Prostate gland (tissue), 2 donors: ENCODE results near the gene CCSER2. TPM values are rescaled to one million over a fixed set of nuclear protein-coding genes. Genes with fewer than 3 reads are reported as not detected.

Source experiments
- DNase-seq: peaks from one replicate; pipeline ENCODE4 v3.0.0-alpha.2; 2019; ENCODE audit warnings: low spot score
- H3K27ac ChIP-seq, 2 donors: fragments of 200-600 bp; sonication (generic); 2 replicates each; pipeline ENCODE4 v1.5.1; 2017 to 2019
- H3K27me3 ChIP-seq: fragments of 200-600 bp; sonication (generic); replicated peaks from 2 replicates; pipeline ENCODE4 v1.5.1; 2019; ENCODE audit not compliant: insufficient read depth
- H3K36me3 ChIP-seq, 2 donors: fragments of 200-600 bp; sonication (generic); 1 replicate in 1 of 2; 2 replicates in 1 of 2; pipeline versions ENCODE4 v1.5.1 to v1.8.1; 2017 to 2019
- H3K4me1 ChIP-seq: fragments of 200-600 bp; sonication (generic); replicated peaks from 2 replicates; pipeline ENCODE4 v1.5.1; 2019
- H3K4me3 ChIP-seq, 2 donors: fragments of 200-600 bp; sonication (generic); 2 replicates each; pipeline ENCODE4 v1.5.1; 2017 to 2019
- H3K9me3 ChIP-seq: fragments of 200-600 bp; sonication (generic); 2 replicates; pipeline ENCODE4 v1.5.1; 2017
- POLR2A ChIP-seq: fragments of 450-650 bp; IDR thresholded peaks from one replicate; pipeline ENCODE4 v1.6.1; 2016; ENCODE audit warnings: antibody characterized with exemption, mild to moderate bottlenecking
- POLR2AphosphoS5 ChIP-seq: sonication (generic); formaldehyde crosslinking; IDR thresholded peaks from one replicate; pipeline ENCODE4 v1.6.1; 2017; ENCODE audit warnings: antibody characterized with exemption
- WGBS: methylation state at CpG from one replicate; pipeline ENCODE4 v1.1.5; 2018; 5-methylcytosine and 5-hydroxymethylcytosine counted together
- intact Hi-C: fragments of 100-400 bp; cut with DNase I; formaldehyde crosslinking; loops from one replicate; pipeline ENCODE4 v1.14.2; 2022
- total RNA-seq, 2 donors: library from RNA; depleted of rRNA; stranded (reverse); fragments of >200 nt; gene quantifications; one replicate each; pipeline ENCODE4 v1.1.0, GENCODE V29; 2016
- TF ChIP-seq, protein P1 (sequence below), 4 experiments: fragments of 200-600 bp in 2 of 4; fragments of 450-650 bp in 2 of 4; sonication (generic) in 2 of 4; IDR thresholded peaks; 1 replicate in 3 of 4; 2 replicates in 1 of 4; pipeline ENCODE4 v1.5.1; 2016 to 2019; ENCODE audit warnings: antibody characterized with exemption in 4 of 4, mild to moderate bottlenecking in 2 of 4, moderate library complexity in 2 of 4

The CCSER2 gene
- total RNA-seq, 2 donors from 2014 or later, result 30.4 to 53.6 TPM

DNA sequence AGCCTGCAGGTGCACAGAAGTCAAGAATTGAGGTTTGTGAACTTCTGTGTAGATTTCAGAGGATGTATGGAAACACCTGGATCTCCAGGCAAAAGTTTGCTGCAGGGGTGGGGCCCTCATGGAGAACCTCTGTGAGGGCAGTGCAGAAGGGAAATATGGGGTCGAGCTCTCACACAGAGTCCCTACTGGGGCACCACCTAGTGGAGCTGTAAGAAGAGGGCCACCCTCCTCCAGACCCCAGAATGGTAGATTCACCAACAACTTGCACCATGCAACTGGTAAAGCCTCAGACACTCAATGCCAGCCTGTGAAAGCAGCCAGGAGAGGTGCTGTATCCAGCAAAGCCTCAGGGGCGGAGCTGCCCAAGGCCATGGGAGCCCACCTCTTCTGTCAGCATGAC is 205.8 kb downstream of the CCSER2 start:
- Histone ChIP-seq H3K9me3 (no peaks in the 10 kb centered on the region), H3K36me3 (no peaks in the 10 kb centered on the region), H3K4me1 (no peaks in the 10 kb centered on the region), H3K4me3 (no peak overlapping the region), H3K27ac (no peak overlapping the region), H3K27me3 (no peaks in the 10 kb centered on the region)
- intact Hi-C loops, result loop anchor here (10.0 kb wide), 1 partner anchor 99 kb away; no protein-coding TSS in a partner anchor
- TF ChIP-seq, protein P1, sequence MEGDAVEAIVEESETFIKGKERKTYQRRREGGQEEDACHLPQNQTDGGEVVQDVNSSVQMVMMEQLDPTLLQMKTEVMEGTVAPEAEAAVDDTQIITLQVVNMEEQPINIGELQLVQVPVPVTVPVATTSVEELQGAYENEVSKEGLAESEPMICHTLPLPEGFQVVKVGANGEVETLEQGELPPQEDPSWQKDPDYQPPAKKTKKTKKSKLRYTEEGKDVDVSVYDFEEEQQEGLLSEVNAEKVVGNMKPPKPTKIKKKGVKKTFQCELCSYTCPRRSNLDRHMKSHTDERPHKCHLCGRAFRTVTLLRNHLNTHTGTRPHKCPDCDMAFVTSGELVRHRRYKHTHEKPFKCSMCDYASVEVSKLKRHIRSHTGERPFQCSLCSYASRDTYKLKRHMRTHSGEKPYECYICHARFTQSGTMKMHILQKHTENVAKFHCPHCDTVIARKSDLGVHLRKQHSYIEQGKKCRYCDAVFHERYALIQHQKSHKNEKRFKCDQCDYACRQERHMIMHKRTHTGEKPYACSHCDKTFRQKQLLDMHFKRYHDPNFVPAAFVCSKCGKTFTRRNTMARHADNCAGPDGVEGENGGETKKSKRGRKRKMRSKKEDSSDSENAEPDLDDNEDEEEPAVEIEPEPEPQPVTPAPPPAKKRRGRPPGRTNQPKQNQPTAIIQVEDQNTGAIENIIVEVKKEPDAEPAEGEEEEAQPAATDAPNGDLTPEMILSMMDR (IDR thresholded peaks at IDR 0.05), result no peak
- TF ChIP-seq POLR2A, result no peak
- no peak for TF ChIP-seq POLR2AphosphoS5
- WGBS, result 78% methylated on average over 2 of the region's 2 CpGs
- DNase-seq, result no peak

GRCh38 chr10:84537447-84537931 is 209.1 kb downstream of the CCSER2 start:
- Histone ChIP-seq H3K27ac (no peak overlapping the region), H3K27me3 (no peaks in the 10 kb centered on the region), H3K4me1 (no peaks in the 10 kb centered on the region), H3K9me3 (no peaks in the 10 kb centered on the region), H3K36me3 (no peaks in the 10 kb centered on the region), H3K4me3 (no peak overlapping the region)
- no peak for TF ChIP-seq POLR2A
- TF ChIP-seq, protein P1 (IDR thresholded peaks at IDR 0.05), result peak; percentile 76 to 93 (median 89)
- peak; percentile 7 for TF ChIP-seq POLR2AphosphoS5
- intact Hi-C loops, result loop anchor here (1.0 to 10.0 kb wide), 3 partner anchors 103 to 273 kb away; no protein-coding TSS in a partner anchor
- peak; percentile 54 for DNase-seq
- 10% methylated on average over 8 of the region's 8 CpGs for WGBS

GRCh38 chr10:84538036-84538435 is 209.6 kb downstream of the CCSER2 start:
- Histone ChIP-seq H3K27me3 (no peaks in the 10 kb centered on the region), H3K4me1 (no peaks in the 10 kb centered on the region), H3K9me3 (no peaks in the 10 kb centered on the region), H3K27ac (no peak overlapping the region), H3K36me3 (no peaks in the 10 kb centered on the region), H3K4me3 (no peak overlapping the region)
- no peak for DNase-seq
- TF ChIP-seq POLR2AphosphoS5 (no peak), POLR2A (no peak)
- TF ChIP-seq, protein P1 (IDR thresholded peaks at IDR 0.05), result no peak
- intact Hi-C loops, result loop anchor here (10.0 kb wide), 1 partner anchor 103 kb away; no protein-coding TSS in a partner anchor
- WGBS, result 82% methylated on average over 4 of the region's 4 CpGs

DNA sequence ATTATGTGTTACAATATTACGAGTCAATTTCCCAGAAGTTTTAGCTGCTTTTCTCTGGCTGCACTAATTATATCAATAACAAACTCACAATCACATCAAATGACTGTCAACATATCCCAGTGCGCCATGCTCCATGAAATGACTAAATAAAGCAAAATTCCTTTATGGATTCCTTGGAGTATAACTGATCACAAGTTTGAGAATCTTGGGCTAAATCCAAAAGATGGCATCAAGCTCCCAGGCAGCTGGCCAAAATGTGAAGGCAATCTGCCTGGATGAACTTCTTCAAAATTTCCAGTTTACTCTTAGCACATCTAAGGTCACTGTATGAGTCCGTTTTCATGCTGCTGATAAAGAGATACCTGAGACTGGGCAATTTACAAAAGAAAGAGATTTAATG is 210.8 kb downstream of the CCSER2 start:
- no peaks in the 10 kb centered on the region for H3K36me3 ChIP-seq
- WGBS, result 67% methylated on average over 3 of the region's 3 CpGs
- H3K4me1 ChIP-seq, result no peaks in the 10 kb centered on the region
- H3K27ac ChIP-seq, result no peak overlapping the region
- no peak for DNase-seq
- H3K4me3 ChIP-seq, result no peak overlapping the region
- no peaks in the 10 kb centered on the region for H3K9me3 ChIP-seq
- no peaks in the 10 kb centered on the region for H3K27me3 ChIP-seq
- TF ChIP-seq, protein P1 (IDR thresholded peaks at IDR 0.05), result no peak
- no peak for TF ChIP-seq POLR2AphosphoS5
- no peak for TF ChIP-seq POLR2A
- intact Hi-C loops, result loop anchor here (10.0 kb wide), 1 partner anchor 104 kb away; no protein-coding TSS in a partner anchor

DNA sequence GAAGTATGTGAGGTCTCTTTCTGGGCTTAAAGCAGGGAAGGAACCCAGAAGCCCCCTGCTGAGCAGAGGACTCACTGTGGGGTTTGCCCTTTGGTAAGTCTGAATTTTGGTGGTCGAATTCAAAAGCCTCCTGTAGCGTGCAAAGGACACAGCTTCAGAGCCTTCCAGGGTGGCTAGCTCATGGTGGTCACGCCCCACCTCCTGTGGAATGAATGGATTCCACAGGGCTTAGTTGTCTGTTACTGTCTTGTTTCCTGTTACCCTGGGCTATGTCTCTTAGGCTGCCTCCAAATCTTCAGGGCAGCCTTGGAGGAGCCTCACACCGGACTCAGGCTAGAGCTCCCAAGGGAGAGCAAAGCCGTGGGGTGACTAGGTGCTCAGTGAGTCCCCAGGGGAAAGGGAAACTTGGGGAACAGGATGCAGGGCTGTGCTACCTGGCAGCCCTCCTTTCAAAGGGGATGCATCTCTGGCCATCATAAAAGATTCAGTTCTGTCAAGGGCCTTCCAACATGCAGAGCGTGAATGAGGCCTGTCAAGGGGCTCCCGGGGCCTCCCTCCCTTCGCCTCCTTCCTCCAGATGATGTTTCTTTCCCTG is 211.7 kb downstream of the CCSER2 start:
- H3K9me3 ChIP-seq, result no peaks in the 10 kb centered on the region
- WGBS, result 45% methylated on average over 8 of the region's 8 CpGs
- no peak overlapping the region for H3K27ac ChIP-seq
- TF ChIP-seq, protein P1 (IDR thresholded peaks at IDR 0.05), result no peak
- no peak for TF ChIP-seq POLR2AphosphoS5
- no peak for TF ChIP-seq POLR2A
- H3K36me3 ChIP-seq, result no peaks in the 10 kb centered on the region
- H3K27me3 ChIP-seq, result no peaks in the 10 kb centered on the region
- intact Hi-C loops, result loop anchor here (5.0 kb wide), 1 partner anchor 1837 kb away; no protein-coding TSS in a partner anchor
- H3K4me1 ChIP-seq, result no peaks in the 10 kb centered on the region
- no peak for DNase-seq
- H3K4me3 ChIP-seq, result no peak overlapping the region
